ENCODE data around the gene MAST4. TPM values are rescaled to one million over a fixed set of nuclear protein-coding genes. Genes with fewer than 3 reads are reported as not detected.

Gene MAST4
- total RNA-seq, 1 donor from 2014 or later: 11.3 TPM

DNA sequence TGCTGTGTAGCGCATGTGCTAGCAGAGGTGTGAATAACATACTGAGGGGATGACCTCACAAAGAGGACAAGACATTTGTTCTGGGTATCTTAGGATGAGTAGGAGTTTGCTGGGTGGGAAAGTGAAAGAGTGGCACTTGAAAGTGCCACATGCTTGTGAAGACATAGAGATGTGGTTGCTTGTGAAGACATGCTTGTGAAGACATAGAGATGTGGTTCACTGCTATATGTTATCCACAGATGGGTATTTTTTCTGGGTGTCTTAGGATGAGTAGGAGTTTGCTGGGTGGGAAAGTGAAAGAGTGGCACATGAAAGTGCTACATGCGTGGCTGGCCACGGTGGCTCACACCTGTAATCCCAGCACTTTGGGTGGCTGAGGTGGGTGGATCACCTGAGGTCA is 63.6 kb downstream of the MAST4 start:
- DNase-seq (ENCODE audit: low spot score): no peak
- no peak overlapping the region for H3K27ac Mint-ChIP-seq (ENCODE audit: unreplicated experiment)

DNA sequence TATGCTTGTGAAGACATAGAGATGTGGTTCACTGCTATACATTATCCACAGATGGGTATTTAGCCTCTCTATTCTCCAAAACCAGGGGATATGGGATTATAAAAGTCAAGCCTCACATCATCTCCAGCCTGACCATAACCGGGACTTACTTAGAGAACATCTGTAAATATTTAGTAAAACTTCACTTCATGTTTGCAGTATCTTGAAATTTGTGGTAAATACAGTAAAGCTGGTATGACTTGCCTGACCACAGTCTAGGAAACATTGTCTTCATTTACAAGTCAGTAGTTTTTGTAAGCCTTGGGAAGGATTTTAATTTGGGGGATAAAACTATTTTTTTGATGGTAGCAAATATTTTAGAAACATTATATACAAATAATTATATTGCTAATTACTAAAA is 64.2 kb downstream of the MAST4 start:
- no peak for DNase-seq (ENCODE audit: low spot score)
- Mint-ChIP-seq H3K36me3 (ENCODE audit: low read depth) (peaks cover 3% of the 10 kb centered on the region), H3K4me3 (ENCODE audit: unreplicated experiment) (no peak overlapping the region), H3K9me3 (ENCODE audit: low read depth) (peaks cover 11% of the 10 kb centered on the region), H3K27me3 (ENCODE audit: low read depth) (peaks cover 11% of the 10 kb centered on the region), H3K4me1 (ENCODE audit: low read depth) (peaks cover 17% of the 10 kb centered on the region), H3K27ac (ENCODE audit: unreplicated experiment) (no peak overlapping the region)
- TF ChIP-seq, protein P1, sequence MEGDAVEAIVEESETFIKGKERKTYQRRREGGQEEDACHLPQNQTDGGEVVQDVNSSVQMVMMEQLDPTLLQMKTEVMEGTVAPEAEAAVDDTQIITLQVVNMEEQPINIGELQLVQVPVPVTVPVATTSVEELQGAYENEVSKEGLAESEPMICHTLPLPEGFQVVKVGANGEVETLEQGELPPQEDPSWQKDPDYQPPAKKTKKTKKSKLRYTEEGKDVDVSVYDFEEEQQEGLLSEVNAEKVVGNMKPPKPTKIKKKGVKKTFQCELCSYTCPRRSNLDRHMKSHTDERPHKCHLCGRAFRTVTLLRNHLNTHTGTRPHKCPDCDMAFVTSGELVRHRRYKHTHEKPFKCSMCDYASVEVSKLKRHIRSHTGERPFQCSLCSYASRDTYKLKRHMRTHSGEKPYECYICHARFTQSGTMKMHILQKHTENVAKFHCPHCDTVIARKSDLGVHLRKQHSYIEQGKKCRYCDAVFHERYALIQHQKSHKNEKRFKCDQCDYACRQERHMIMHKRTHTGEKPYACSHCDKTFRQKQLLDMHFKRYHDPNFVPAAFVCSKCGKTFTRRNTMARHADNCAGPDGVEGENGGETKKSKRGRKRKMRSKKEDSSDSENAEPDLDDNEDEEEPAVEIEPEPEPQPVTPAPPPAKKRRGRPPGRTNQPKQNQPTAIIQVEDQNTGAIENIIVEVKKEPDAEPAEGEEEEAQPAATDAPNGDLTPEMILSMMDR (IDR thresholded peaks at IDR 0.05): no peak

More for the DNA sequence above, 63.6 kb downstream of the MAST4 start:
- Mint-ChIP-seq H3K36me3 (ENCODE audit: low read depth) (peaks cover 2% of the 10 kb centered on the region), H3K9me3 (ENCODE audit: low read depth) (peaks cover 7% of the 10 kb centered on the region), H3K27me3 (ENCODE audit: low read depth) (peaks cover 9% of the 10 kb centered on the region), H3K4me3 (ENCODE audit: unreplicated experiment) (no peak overlapping the region), H3K4me1 (ENCODE audit: low read depth) (peaks cover 20% of the 10 kb centered on the region)
- TF ChIP-seq, protein P1 (IDR thresholded peaks at IDR 0.05): no peak

DNA sequence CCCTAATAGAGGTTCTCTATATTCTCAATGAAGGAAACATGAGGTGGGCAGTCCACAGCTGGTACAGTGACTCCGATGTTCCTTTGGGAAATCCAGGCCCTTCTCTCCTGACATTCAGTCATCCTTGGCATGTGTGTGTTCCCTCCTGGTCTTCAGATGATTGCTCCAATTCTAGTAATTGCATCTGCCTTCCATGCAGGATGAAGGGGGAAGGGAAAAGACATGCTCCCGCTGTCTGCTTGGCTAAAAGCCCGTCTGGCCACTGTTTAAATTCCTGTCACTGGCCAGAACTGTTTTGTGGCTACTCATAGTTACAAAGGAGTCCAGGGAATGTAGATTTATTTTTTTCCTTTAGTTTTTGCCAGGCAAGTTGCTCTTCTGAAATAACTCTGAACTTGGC is 65.0 kb downstream of the MAST4 start:
- Mint-ChIP-seq H3K9me3 (ENCODE audit: low read depth) (peaks cover 11% of the 10 kb centered on the region), H3K4me3 (ENCODE audit: unreplicated experiment) (no peak overlapping the region), H3K27me3 (ENCODE audit: low read depth) (peaks cover 11% of the 10 kb centered on the region), H3K36me3 (ENCODE audit: low read depth) (peaks cover 3% of the 10 kb centered on the region), H3K27ac (ENCODE audit: unreplicated experiment) (peak overlapping the region; percentile 52), H3K4me1 (ENCODE audit: low read depth) (peaks cover 16% of the 10 kb centered on the region)
- TF ChIP-seq, protein P1 (IDR thresholded peaks at IDR 0.05): no peak
- no peak for DNase-seq (ENCODE audit: low spot score)

DNA sequence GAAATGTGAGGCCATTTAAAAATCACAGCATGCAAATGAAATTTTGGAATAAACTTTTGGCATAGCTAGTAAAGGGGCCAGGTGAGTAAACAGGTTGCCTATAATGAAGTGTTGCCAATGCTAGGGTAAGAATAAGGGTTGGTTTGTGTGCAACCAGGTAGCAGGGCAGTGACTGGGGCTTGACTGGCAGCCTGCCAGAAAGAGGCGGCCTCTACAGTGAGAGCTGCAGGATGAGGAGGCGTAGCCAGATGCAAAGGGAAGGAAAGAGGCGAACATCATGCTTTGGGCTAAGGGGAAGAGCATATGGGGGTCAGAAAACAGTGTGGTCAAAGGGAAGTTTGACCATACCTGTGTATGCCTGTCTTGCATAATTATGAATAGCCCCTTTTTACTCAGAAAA is 70.6 kb downstream of the MAST4 start:
- TF ChIP-seq, protein P1 (IDR thresholded peaks at IDR 0.05): no peak
- Mint-ChIP-seq H3K27ac (ENCODE audit: unreplicated experiment) (no peak overlapping the region), H3K9me3 (ENCODE audit: low read depth) (peaks cover 11% of the 10 kb centered on the region), H3K27me3 (ENCODE audit: low read depth) (peaks cover 21% of the 10 kb centered on the region), H3K4me3 (ENCODE audit: unreplicated experiment) (no peak overlapping the region), H3K4me1 (ENCODE audit: low read depth) (no peaks in the 10 kb centered on the region), H3K36me3 (ENCODE audit: low read depth) (peaks cover 3% of the 10 kb centered on the region)
- no peak for DNase-seq (ENCODE audit: low spot score)

DNA sequence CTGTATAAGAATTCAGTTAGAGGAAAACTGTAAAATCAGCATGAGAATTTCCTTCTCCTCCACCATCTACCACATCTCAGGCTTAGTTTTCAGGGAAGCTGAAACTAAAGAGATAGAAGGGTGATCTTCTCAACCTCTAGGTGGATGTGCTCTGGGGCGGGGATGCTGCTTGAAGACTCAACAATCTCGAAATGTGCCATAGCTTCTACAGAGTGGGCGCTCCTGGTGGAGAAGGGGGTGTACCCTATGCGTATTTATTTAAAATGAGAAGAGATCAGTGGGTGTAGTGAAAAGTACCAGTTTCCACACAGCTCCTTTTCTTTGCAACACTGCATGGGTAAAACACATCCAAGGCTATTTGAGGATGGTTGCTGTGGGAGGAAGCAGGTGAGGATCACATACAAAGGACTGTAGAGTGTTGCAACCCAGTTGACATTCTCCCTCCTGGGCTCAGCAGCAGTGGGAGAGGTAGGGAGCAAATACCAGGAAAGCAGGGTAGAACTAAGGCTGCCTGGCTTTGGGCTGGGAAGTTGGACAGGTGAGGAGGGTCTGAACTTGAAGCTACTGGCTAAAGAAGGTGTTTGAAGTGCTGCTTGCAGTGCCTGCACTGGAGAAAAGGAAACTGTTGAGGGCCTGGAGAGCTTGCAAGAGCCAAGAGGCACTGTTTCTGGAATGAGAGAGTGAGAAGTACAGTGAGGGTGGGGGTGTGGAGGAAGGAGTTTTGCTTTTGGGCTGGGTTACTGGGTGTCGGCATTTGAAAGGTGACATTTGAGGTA is 73.1 kb downstream of the MAST4 start:
- Mint-ChIP-seq H3K36me3 (ENCODE audit: low read depth) (peaks cover 3% of the 10 kb centered on the region), H3K4me3 (ENCODE audit: unreplicated experiment) (no peak overlapping the region), H3K4me1 (ENCODE audit: low read depth) (no peaks in the 10 kb centered on the region), H3K27ac (ENCODE audit: unreplicated experiment) (no peak overlapping the region), H3K9me3 (ENCODE audit: low read depth) (peaks cover 8% of the 10 kb centered on the region), H3K27me3 (ENCODE audit: low read depth) (peaks cover 20% of the 10 kb centered on the region)
- TF ChIP-seq, protein P1 (IDR thresholded peaks at IDR 0.05): no peak
- no peak for DNase-seq (ENCODE audit: low spot score)
